Mucosa of descending colon (tissue), 3 donors: ENCODE data around the gene STIMATE. TPM values are rescaled to one million over a fixed set of nuclear protein-coding genes. Genes with fewer than 3 reads are reported as not detected.

Experiments used
- ATAC-seq: fragments of 200-7000 bp; cut with Tn5 transposase; one replicate; pipeline ENCODE4 v1.9.1; 2020; ENCODE audit warnings: mild to moderate bottlenecking, moderate library complexity
- DNase-seq, 3 donors: peaks; one replicate each; pipeline ENCODE4 v3.0.0-alpha.2; 2020
- H3K36me3 ChIP-seq: fragments of 200-600 bp; one replicate; pipeline ENCODE4 v1.8.0; 2021; ENCODE audit warnings: low read depth, mild to moderate bottlenecking
- H3K4me1 ChIP-seq: fragments of 200-600 bp; one replicate; pipeline ENCODE4 v1.8.0; 2021; ENCODE audit warnings: low read depth, mild to moderate bottlenecking
- H3K4me3 ChIP-seq: fragments of 200-600 bp; one replicate; pipeline ENCODE4 v1.8.0; 2021; ENCODE audit warnings: mild to moderate bottlenecking
- H3K9me3 ChIP-seq: fragments of 200-600 bp; one replicate; pipeline ENCODE4 v1.8.0; 2021; ENCODE audit warnings: mild to moderate bottlenecking
- intact Hi-C, 2 donors: fragments of 100-400 bp; cut with DNase I in 1 of 2; cut with micrococcal nuclease in 1 of 2; formaldehyde crosslinking; loops; one replicate each; pipeline versions ENCODE4 v1.11.0 to v1.11.1; 2022; cut with DNase I, micrococcal nuclease
- long read RNA-seq, 2 donors: library from polyadenylated mRNA; unstranded; transcript quantifications; one replicate each; pipeline ENCODE4 v2.0.0, GENCODE V29; 2019 to 2021
- total RNA-seq, 3 donors: library from RNA; stranded (reverse); fragmentation: NEBNext Ultra II Directional in 2 of 3; extraction: Animal tissue kit (Norgen Biotek cat#: 25700) in 2 of 3; gene quantifications; one replicate each; pipeline versions ENCODE4 v1.2.1 to v1.2.4, GENCODE V29; 2021 to 2023
- TF ChIP-seq, protein P1 (sequence below): fragments of 200-600 bp; IDR thresholded peaks from one replicate; pipeline ENCODE4 v1.8.0; 2022; ENCODE audit warnings: antibody characterized with exemption, mild to moderate bottlenecking
- donor health status: DM: no; HTN: no; CAD: no; lungs with moderate emphysema.
- donor health status: DM: no; HTN: no; CAD: no.
- donor health status: DM: no; HTN: yes; CAD: no.

Gene STIMATE
- total RNA-seq: 10 to 100 TPM in 2 of 3 donors, 1 to 10 TPM in 1; 9.3 to 14.8 (median 11.1) TPM
- long read RNA-seq, donor 1, full-length matches to known transcripts: 22 of 31 reads
- long read RNA-seq, donor 1, partial matches to known transcripts: 1 of 31 reads
- long read RNA-seq, donor 1, other reads (novel, unspliced or antisense): 8 of 31 reads
- long read RNA-seq, donor 2, partial matches to known transcripts: 0 of 1 reads
- long read RNA-seq, donor 2, other reads (novel, unspliced or antisense): 1 of 1 reads

DNA sequence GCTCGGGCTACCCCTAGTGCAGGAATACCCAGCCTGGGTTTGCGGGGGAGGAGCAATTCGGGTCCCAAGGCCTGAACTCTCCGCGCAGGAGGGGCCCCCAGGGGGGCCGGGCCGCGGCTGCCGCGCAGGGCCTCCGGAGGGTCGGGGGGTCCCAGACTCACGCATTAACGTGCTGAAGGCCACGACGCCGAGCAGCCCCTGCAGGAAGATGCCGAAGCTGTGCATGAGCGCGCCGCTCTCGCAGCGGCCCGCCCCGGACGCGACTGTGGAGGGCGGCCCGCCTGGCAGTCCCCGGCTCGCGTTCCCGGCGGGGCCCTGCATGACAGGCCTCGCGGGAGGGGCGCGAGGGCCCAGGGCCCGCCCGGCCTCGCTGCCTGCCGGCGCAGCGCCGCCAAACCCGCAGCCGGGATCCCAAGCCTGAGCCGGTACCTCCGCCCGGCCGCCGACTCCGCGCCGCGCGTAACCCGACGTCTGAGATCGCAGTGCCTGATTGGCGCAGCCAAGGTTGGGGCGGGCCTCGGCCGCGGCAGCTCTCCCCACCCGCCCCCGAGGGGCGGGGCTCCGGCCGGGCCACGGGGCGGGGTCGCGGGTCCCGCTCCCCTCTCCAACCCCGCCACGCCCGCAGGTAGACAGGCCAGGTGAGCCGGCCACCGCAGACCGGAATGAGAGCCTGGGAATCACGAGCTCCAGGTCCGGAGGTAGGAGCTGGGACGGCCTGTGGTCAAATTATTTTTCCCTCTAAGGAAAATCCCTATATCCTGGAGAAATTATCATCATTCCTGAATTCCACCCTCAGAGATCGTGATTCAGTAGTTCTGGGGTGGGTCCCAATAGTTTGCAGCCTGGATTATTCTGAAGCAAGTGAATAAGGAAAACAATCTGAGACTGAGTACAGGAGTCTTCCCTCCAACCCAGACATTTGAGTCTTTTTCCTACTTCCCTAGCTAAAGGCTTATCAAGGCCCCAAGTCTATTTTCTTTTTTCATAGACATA lies at the start of gene STIMATE:
TSS of gene STIMATE (minus strand) at position 419 of the 993 bp plus-strand sequence. CDS start at position 321, 98 bp downstream.
- Histone ChIP-seq H3K4me3 (peak within 1 kb of the TSS; percentile 58), H3K9me3 (no peaks in the 10 kb centered on the region), H3K4me1 (peaks cover 4% of the 10 kb centered on the region), H3K36me3 (no peaks in the 10 kb centered on the region)
- TF ChIP-seq, protein P1, sequence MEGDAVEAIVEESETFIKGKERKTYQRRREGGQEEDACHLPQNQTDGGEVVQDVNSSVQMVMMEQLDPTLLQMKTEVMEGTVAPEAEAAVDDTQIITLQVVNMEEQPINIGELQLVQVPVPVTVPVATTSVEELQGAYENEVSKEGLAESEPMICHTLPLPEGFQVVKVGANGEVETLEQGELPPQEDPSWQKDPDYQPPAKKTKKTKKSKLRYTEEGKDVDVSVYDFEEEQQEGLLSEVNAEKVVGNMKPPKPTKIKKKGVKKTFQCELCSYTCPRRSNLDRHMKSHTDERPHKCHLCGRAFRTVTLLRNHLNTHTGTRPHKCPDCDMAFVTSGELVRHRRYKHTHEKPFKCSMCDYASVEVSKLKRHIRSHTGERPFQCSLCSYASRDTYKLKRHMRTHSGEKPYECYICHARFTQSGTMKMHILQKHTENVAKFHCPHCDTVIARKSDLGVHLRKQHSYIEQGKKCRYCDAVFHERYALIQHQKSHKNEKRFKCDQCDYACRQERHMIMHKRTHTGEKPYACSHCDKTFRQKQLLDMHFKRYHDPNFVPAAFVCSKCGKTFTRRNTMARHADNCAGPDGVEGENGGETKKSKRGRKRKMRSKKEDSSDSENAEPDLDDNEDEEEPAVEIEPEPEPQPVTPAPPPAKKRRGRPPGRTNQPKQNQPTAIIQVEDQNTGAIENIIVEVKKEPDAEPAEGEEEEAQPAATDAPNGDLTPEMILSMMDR: no peak
- ATAC-seq: peak; percentile 99
- DNase-seq: peak; percentile 90 to 94 (median 92)
- intact Hi-C loops: no loop called here

DNA sequence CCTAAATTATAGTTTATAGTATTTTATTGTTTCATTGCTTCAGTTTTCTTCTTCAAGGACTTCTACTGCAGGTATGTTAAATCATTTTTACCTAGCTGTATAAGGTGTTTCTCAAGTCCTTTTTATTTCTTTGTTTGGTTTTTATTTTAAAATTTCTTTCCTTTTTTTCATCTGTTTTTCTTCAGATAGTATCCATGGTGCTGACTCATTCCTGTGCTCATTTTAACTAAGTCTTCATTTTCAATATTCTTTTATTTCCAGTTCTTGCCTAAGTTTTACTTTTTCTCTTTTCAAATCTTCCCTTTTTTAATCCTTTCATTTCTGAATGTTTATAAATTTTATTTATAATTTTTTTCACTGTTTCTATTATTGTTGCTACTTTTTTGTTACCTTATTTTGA lies 42.3 kb upstream of the STIMATE start:
- intact Hi-C loops: loop anchor here in 1 of 2 donors (10.0 kb wide), 1 partner anchor 195 kb away; no protein-coding TSS in a partner anchor
- ATAC-seq: no peak

DNA sequence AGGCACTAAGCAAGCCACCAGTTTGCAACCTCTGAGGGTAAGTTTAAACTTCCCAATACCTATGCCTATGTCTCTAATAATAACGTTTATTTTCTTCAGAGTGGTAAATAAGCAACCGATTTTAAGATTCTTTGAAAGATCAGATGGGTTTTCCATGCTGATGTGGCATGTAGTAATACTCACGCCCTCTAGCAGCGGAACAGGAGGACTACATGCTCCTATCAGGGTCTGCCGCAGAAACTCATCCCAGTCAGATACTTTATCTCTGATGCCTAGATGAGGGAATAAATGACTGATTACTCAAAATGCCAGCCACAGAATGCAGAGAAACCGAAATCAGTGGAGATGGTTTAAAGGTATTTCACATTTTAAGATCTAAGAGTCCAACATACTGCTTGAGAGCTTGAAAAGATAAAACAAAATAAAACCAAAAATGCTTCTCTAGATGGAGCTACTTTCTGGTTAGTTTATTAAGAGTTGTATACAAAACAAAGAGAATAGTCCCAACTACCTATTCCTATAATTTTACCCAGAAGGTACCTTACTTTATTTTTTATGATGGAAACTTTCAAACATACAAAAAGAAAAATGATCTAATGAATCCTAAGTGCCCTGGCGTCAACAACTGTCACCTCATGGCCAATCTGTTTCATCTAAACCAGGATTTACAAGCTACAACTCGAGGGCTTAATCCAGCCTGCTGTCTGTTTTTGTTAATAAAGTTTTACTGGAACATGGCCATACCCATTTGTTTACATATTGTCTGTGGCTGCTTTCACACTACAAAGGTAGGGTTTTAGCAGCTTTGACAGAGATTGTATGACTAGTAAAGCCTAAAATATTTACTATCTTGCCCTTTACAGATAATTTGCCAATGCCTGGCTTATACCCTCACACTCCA lies 37.5 kb upstream of the STIMATE start:
- DNase-seq (peak in 1 of 3 donors; percentile 56), ATAC-seq (peak; percentile 87)
- no peaks in the 10 kb centered on the region for H3K4me1 ChIP-seq
- no peak overlapping the region for H3K4me3 ChIP-seq
- intact Hi-C loops: loop anchor here in 1 of 2 donors (10.0 kb wide), 1 partner anchor 190 kb away; no protein-coding TSS in a partner anchor
- no peaks in the 10 kb centered on the region for H3K9me3 ChIP-seq
- TF ChIP-seq, protein P1: peak; percentile 65
- no peaks in the 10 kb centered on the region for H3K36me3 ChIP-seq

More for the DNA sequence above, 42.3 kb upstream of the STIMATE start:
- no peak for DNase-seq
- Histone ChIP-seq H3K4me3 (no peak overlapping the region), H3K36me3 (no peaks in the 10 kb centered on the region), H3K4me1 (no peaks in the 10 kb centered on the region), H3K9me3 (no peaks in the 10 kb centered on the region)
- TF ChIP-seq, protein P1: no peak

DNA sequence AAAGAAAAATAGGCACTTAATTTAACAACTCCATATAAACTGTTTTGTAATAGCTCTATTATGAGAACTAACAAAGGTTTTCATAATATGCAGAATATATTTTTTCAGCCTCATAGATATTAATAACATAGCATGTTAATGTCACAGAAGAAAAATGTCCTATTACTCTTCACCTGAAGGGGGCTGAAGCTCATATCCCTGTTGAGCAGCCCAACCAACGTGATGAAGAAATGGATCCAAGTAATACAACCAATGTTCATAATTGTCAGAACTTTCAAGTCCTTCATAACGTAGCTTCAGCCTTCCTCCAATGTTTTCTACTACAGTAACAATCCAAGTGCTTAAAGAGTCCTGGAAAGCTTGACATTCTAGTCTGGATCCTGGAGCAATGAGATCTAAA lies 34.5 kb upstream of the STIMATE start:
- Histone ChIP-seq H3K4me1 (no peaks in the 10 kb centered on the region), H3K36me3 (no peaks in the 10 kb centered on the region), H3K9me3 (no peaks in the 10 kb centered on the region), H3K4me3 (no peak overlapping the region)
- TF ChIP-seq, protein P1: no peak
- intact Hi-C loops: loop anchor here in 1 of 2 donors (10.0 kb wide), 1 partner anchor 187 kb away; no protein-coding TSS in a partner anchor
- DNase-seq (no peak), ATAC-seq (no peak)

DNA sequence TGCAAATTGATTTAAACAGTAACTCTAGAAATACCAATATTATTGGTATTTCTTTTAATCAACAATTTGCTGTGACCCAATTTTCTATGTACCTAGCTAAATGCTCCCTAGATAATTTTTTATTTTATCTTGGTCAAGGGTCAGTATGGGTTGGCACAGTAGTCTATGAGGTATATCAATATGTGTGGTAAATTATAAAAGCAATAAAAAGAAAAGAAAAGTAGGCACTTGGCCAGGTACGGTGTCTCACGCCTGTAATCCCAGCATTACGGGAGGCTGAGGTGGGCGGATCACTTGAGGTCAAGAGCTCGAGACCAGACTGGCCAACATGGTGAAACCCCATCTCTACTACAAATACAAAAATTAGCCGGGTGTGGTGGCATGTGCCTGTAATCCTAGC lies 34.0 kb upstream of the STIMATE start:
- Histone ChIP-seq H3K4me3 (no peak overlapping the region), H3K4me1 (no peaks in the 10 kb centered on the region), H3K36me3 (no peaks in the 10 kb centered on the region), H3K9me3 (no peaks in the 10 kb centered on the region)
- intact Hi-C loops: loop anchor here in 1 of 2 donors (10.0 kb wide), 1 partner anchor 187 kb away; no protein-coding TSS in a partner anchor
- peak; percentile 51 for ATAC-seq
- TF ChIP-seq, protein P1: no peak
- peak in 1 of 3 donors; percentile 9 for DNase-seq
